Measurements from ENCODE around the gene PARP4.
A peak's percentile ranks its signal among the peaks of the same experiment; 100 is the strongest.
"Not testable (repeated sequence)": the region's sequence is repeated elsewhere in the genome, so short reads cannot be mapped to it uniquely, and the experiment has no call there.

Gene PARP4

GRCh38 chr13:24511019-24511815 is 1.4 kb downstream of the PARP4 start:
- peaks cover 26 to 37% (median 31%) of the 10 kb centered on the region in 11 experiments for H3K36me3 ChIP-seq

GRCh38 chr13:24506698-24507335 is 5.8 kb downstream of the PARP4 start:
- Histone ChIP-seq H3K4me2 (no peak overlapping the region), H3K4me1 (peaks cover 9 to 36% (median 16%) of the 10 kb centered on the region in 10 experiments), H4K20me1 (peaks cover 34 to 90% (median 57%) of the 10 kb centered on the region in 11 experiments; a peak in 18 of 22 replicates), H3K9me3 (replicated peaks in 1 of 11) (peaks cover 0 to 29% (median 24%) of the 10 kb centered on the region in 11 experiments; a peak in 17 of 22 replicates), H3K27ac (no peak overlapping the region), H3K9ac (no peak overlapping the region), H3K36me3 (peaks cover 50 to 69% (median 60%) of the 10 kb centered on the region in 11 experiments), H3K4me3 (no peak overlapping the region), H3K27me3 (no peaks in the 10 kb centered on the region)
- no peak for TF ChIP-seq Cebpa-rat (IDR thresholded peaks at IDR 0.05)

More at GRCh38 chr13:24511019-24511815, 1.4 kb downstream of the PARP4 start:
- Histone ChIP-seq H3K27ac (peak overlapping the region; percentile 86 to 98 (median 93)), H3K9me3 (replicated peaks in 1 of 11) (peaks cover 0 to 23% (median 16%) of the 10 kb centered on the region in 11 experiments; a peak in 17 of 22 replicates), H3K4me3 (peak overlapping the region; percentile 77 to 94 (median 88)), H3K4me1 (peaks cover 9 to 34% (median 22%) of the 10 kb centered on the region in 10 experiments), H3K27me3 (no peaks in the 10 kb centered on the region), H3K9ac (peak overlapping the region; percentile 82 to 96 (median 91)), H3K4me2 (peak overlapping the region; percentile 89 to 99 (median 96)), H4K20me1 (peaks cover 14 to 52% (median 30%) of the 10 kb centered on the region in 11 experiments; a peak in 16 of 22 replicates)
- no peak for TF ChIP-seq Cebpa-rat (IDR thresholded peaks at IDR 0.05)

GRCh38 chr13:24506283-24506682 is 6.3 kb downstream of the PARP4 start:
- H3K27me3 ChIP-seq, H3K27ac ChIP-seq, H3K4me3 ChIP-seq, H3K9ac ChIP-seq, H3K4me2 ChIP-seq: not testable (repeated sequence)
- peaks cover 31 to 95% (median 58%) of the 10 kb centered on the region in 11 experiments; a peak in 18 of 22 replicates for H4K20me1 ChIP-seq
- H3K36me3 ChIP-seq: peaks cover 53 to 74% (median 64%) of the 10 kb centered on the region in 11 experiments
- H3K4me1 ChIP-seq: peaks cover 9 to 36% (median 11%) of the 10 kb centered on the region in 10 experiments
- peaks cover 0 to 29% (median 24%) of the 10 kb centered on the region in 11 experiments; a peak in 17 of 22 replicates for H3K9me3 ChIP-seq (replicated peaks in 1 of 11)

GRCh38 chr13:24505756-24506155 is 6.8 kb downstream of the PARP4 start:
- H3K36me3 ChIP-seq: peaks cover 59 to 80% (median 69%) of the 10 kb centered on the region in 11 experiments
- no peaks in the 10 kb centered on the region for H3K27me3 ChIP-seq
- no peak overlapping the region for H3K4me3 ChIP-seq
- H3K9ac ChIP-seq: no peak overlapping the region
- no peak for TF ChIP-seq Cebpa-rat (IDR thresholded peaks at IDR 0.05)
- peaks cover 4 to 35% (median 7%) of the 10 kb centered on the region in 10 experiments for H3K4me1 ChIP-seq
- no peak overlapping the region for H3K4me2 ChIP-seq
- peaks cover 0 to 29% (median 24%) of the 10 kb centered on the region in 11 experiments; a peak in 17 of 22 replicates for H3K9me3 ChIP-seq (replicated peaks in 1 of 11)
- no peak overlapping the region for H3K27ac ChIP-seq
- peaks cover 26 to 98% (median 61%) of the 10 kb centered on the region in 11 experiments; a peak in 18 of 22 replicates for H4K20me1 ChIP-seq

GRCh38 chr13:24505256-24505655 is 7.3 kb downstream of the PARP4 start:
- Histone ChIP-seq H3K4me1 (peaks cover 0 to 30% (median 3%) of the 10 kb centered on the region in 10 experiments; a peak in 13 of 20 replicates), H3K36me3 (peaks cover 64 to 85% (median 73%) of the 10 kb centered on the region in 11 experiments), H3K9me3 (replicated peaks in 1 of 11) (peaks cover 0 to 29% (median 24%) of the 10 kb centered on the region in 11 experiments; a peak in 17 of 22 replicates), H4K20me1 (peaks cover 23 to 99% (median 58%) of the 10 kb centered on the region in 11 experiments; a peak in 17 of 22 replicates), H3K4me3 (no peak overlapping the region), H3K27ac (no peak overlapping the region), H3K27me3 (no peaks in the 10 kb centered on the region), H3K4me2 (no peak overlapping the region), H3K9ac (no peak overlapping the region)
- TF ChIP-seq Cebpa-rat (IDR thresholded peaks at IDR 0.05): no peak

- 0 out of 20 replicates have a peak, but pooled peaks cover 0 to 11% (median 0%) of the 10 kb centered on the region in 10 experiments for H3K4me1 ChIP-seq
- H3K36me3 ChIP-seq: peaks cover 71 to 94% (median 81%) of the 10 kb centered on the region in 11 experiments
- TF ChIP-seq Cebpa-rat (IDR thresholded peaks at IDR 0.05): no peak
- H3K4me3 ChIP-seq: no peak overlapping the region
- peaks cover 0 to 26% (median 24%) of the 10 kb centered on the region in 11 experiments; a peak in 17 of 22 replicates for H3K9me3 ChIP-seq (replicated peaks in 1 of 11)
- H3K4me2 ChIP-seq: no peak overlapping the region
- no peak overlapping the region for H3K9ac ChIP-seq
- H3K27me3 ChIP-seq: no peaks in the 10 kb centered on the region
- H3K27ac ChIP-seq: no peak overlapping the region
- H4K20me1 ChIP-seq: peaks cover 18 to 83% (median 53%) of the 10 kb centered on the region in 11 experiments; a peak in 17 of 22 replicates
Measured at GRCh38 chr13:24503379-24503696, 9.2 kb downstream of the PARP4 start.

GRCh38 chr13:24502533-24503378 is 9.8 kb downstream of the PARP4 start:
- Histone ChIP-seq H3K27ac (no peak overlapping the region), H3K36me3 (peaks cover 71 to 94% (median 80%) of the 10 kb centered on the region in 11 experiments), H3K9ac (no peak overlapping the region), H4K20me1 (peaks cover 18 to 77% (median 51%) of the 10 kb centered on the region in 11 experiments; a peak in 17 of 22 replicates), H3K4me1 (0 out of 20 replicates have a peak, but pooled peaks cover 0 to 8% (median 0%) of the 10 kb centered on the region in 10 experiments), H3K27me3 (no peaks in the 10 kb centered on the region), H3K4me3 (no peak overlapping the region), H3K4me2 (no peak overlapping the region), H3K9me3 (replicated peaks in 1 of 11) (peaks cover 0 to 24% (median 20%) of the 10 kb centered on the region in 11 experiments; a peak in 17 of 22 replicates)
- no peak for TF ChIP-seq Cebpa-rat (IDR thresholded peaks at IDR 0.05)

GRCh38 chr13:24500977-24501376 is 11.6 kb downstream of the PARP4 start:
- Histone ChIP-seq H3K9me3 (replicated peaks in 1 of 11) (peaks cover 0 to 6% (median 3%) of the 10 kb centered on the region in 11 experiments; a peak in 10 of 22 replicates), H4K20me1 (peaks cover 11 to 59% (median 37%) of the 10 kb centered on the region in 11 experiments; a peak in 18 of 22 replicates), H3K4me1 (0 out of 20 replicates have a peak, but pooled peaks cover 0 to 8% (median 0%) of the 10 kb centered on the region in 10 experiments), H3K4me3 (no peak overlapping the region), H3K27ac (no peak overlapping the region), H3K9ac (no peak overlapping the region), H3K27me3 (no peaks in the 10 kb centered on the region), H3K36me3 (peaks cover 67 to 94% (median 78%) of the 10 kb centered on the region in 11 experiments), H3K4me2 (no peak overlapping the region)
- no peak for TF ChIP-seq Cebpa-rat (IDR thresholded peaks at IDR 0.05)

Data from BLaER1 treated with 17β-estradiol and CSF1 and Interleukin-3, amounts not matched to agents 10 nM and 100 nM (cell line).